Measurements from ENCODE around the gene KRT86. TPM values are rescaled to one million over a fixed set of nuclear protein-coding genes. Genes with fewer than 3 reads are reported as not detected.

Gene KRT86
- total RNA-seq, 2 experiments from 2014 or later: not detected

GRCh38 chr12:52235822-52236361, 38.6 kb upstream of the KRT86 start:
- Mint-ChIP-seq H3K36me3 (ENCODE audit: low read depth) (no peaks in the 10 kb centered on the region), H3K4me3 (no peak overlapping the region), H3K4me1 (ENCODE audit: low read depth) (no peaks in the 10 kb centered on the region), H3K9me3 (no peaks in the 10 kb centered on the region), H3K27ac (no peak overlapping the region), H3K27me3 (peaks cover 36% of the 10 kb centered on the region)
- DNase-seq (no peak), ATAC-seq (ENCODE audit: poor library complexity) (no peak)
- intact Hi-C loops (cut with DNase I, micrococcal nuclease): no loop called here
- Histone ChIP-seq H3K27me3 (ENCODE audit: control insufficient read depth in 1 of 2, insufficient read depth in 2 of 2, low read length in 2 of 2) (peaks cover 16 to 37% of the 10 kb centered on the region in 2 experiments), H3K9me3 (ENCODE audit: control insufficient read depth in 1 of 2, insufficient read depth in 1 of 2, low read length in 2 of 2) (peaks cover 0 to 5% of the 10 kb centered on the region in 2 experiments), H3K36me3 (ENCODE audit: insufficient read depth, low read length) (no peaks in the 10 kb centered on the region), H3K27ac (ENCODE audit: low read depth in 1 of 2, low read length in 2 of 2) (no peak overlapping the region), H3K4me1 (ENCODE audit: insufficient read depth, low read length) (peaks cover 2% of the 10 kb centered on the region), H3K4me3 (ENCODE audit: low read length) (no peak overlapping the region)
- CTCF ChIA-PET: no interaction called here
- POLR2A ChIA-PET: no interaction called here
- TF ChIP-seq CTCF (IDR thresholded peaks at IDR 0.05): no peak

DNA sequence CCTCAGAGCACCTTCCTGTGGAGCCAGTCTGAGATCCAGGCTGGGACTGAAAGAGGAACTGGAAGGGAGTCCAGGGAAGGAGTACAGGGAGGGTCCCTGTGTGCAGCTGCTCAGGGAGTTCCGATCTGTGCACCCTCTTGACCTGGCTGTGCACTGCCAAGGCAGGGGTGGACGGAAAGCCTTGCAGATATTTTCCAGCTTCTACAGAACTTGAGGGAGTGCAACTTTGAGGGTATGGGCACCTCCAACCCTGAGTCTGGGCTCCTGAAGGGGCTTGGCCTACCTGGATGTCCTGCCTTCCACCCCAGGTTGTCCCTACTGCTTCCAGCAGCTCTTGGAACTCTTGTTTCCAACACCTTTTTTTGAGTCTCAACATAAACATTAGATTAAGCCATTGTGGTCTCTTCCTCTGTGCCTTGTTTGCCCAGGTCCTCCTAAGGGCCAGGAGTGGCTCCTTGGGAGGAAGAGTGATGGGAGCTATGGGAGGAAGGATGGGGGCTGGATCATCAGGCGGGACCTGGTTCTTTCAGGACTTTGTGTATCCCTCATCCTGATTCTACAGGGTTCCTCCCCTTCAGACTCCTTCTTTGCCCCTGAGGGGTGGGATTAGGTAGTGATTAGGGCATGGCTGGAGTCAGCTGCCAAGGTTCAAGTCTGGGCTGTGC, 37.9 kb upstream of the KRT86 start:
- Mint-ChIP-seq H3K27ac (no peak overlapping the region), H3K4me1 (ENCODE audit: low read depth) (no peaks in the 10 kb centered on the region), H3K36me3 (ENCODE audit: low read depth) (no peaks in the 10 kb centered on the region), H3K4me3 (no peak overlapping the region), H3K27me3 (peaks cover 31% of the 10 kb centered on the region), H3K9me3 (no peaks in the 10 kb centered on the region)
- ChIA-PET POLR2A (no interaction called here), CTCF (no interaction called here)
- Histone ChIP-seq H3K4me3 (ENCODE audit: low read length) (no peak overlapping the region), H3K4me1 (ENCODE audit: insufficient read depth, low read length) (peaks cover 2% of the 10 kb centered on the region), H3K27me3 (ENCODE audit: control insufficient read depth in 1 of 2, insufficient read depth in 2 of 2, low read length in 2 of 2) (peaks cover 15 to 31% of the 10 kb centered on the region in 2 experiments), H3K27ac (ENCODE audit: low read depth in 1 of 2, low read length in 2 of 2) (no peak overlapping the region), H3K9me3 (ENCODE audit: control insufficient read depth in 1 of 2, insufficient read depth in 1 of 2, low read length in 2 of 2) (peaks cover 0 to 5% of the 10 kb centered on the region in 2 experiments), H3K36me3 (ENCODE audit: insufficient read depth, low read length) (no peaks in the 10 kb centered on the region)
- DNase-seq (no peak), ATAC-seq (ENCODE audit: poor library complexity) (no peak)
- no peak for TF ChIP-seq CTCF (IDR thresholded peaks at IDR 0.05)
- intact Hi-C loops (cut with DNase I, micrococcal nuclease): no loop called here

- Mint-ChIP-seq H3K36me3 (ENCODE audit: low read depth) (no peaks in the 10 kb centered on the region), H3K27ac (no peak overlapping the region), H3K4me3 (no peak overlapping the region), H3K9me3 (no peaks in the 10 kb centered on the region), H3K27me3 (peaks cover 19% of the 10 kb centered on the region), H3K4me1 (ENCODE audit: low read depth) (no peaks in the 10 kb centered on the region)
- CTCF ChIA-PET: no interaction called here
- Histone ChIP-seq H3K9me3 (ENCODE audit: control insufficient read depth in 1 of 2, insufficient read depth in 1 of 2, low read length in 2 of 2) (peaks cover 0 to 5% of the 10 kb centered on the region in 2 experiments), H3K4me3 (ENCODE audit: low read length) (no peak overlapping the region), H3K4me1 (ENCODE audit: insufficient read depth, low read length) (peaks cover 7% of the 10 kb centered on the region), H3K36me3 (ENCODE audit: insufficient read depth, low read length) (no peaks in the 10 kb centered on the region), H3K27me3 (ENCODE audit: control insufficient read depth in 1 of 2, insufficient read depth in 2 of 2, low read length in 2 of 2) (peaks cover 10 to 15% of the 10 kb centered on the region in 2 experiments), H3K27ac (ENCODE audit: low read depth in 1 of 2, low read length in 2 of 2) (no peak overlapping the region)
- DNase-seq (no peak), ATAC-seq (ENCODE audit: poor library complexity) (no peak)
- no peak for TF ChIP-seq CTCF (IDR thresholded peaks at IDR 0.05)
- intact Hi-C loops (cut with DNase I, micrococcal nuclease): no loop called here
- POLR2A ChIA-PET: interaction anchor here (1.0 kb wide), 1 partner anchor 21 kb away, joined by 3 read pairs; no protein-coding TSS in a partner anchor
Observed at GRCh38 chr12:52238207-52238840, 36.1 kb upstream of the KRT86 start.
